HepG2 (cell line): Measurements from ENCODE around the gene USP32. TPM values are rescaled to one million over a fixed set of nuclear protein-coding genes. Genes with fewer than 3 reads are reported as not detected.

ENCODE experiments used
- ATAC-seq: fragments of 200-7000 bp; cut with Tn5 transposase; 3 replicates; pipeline ENCODE4 v1.9.1; 2020; ENCODE audit warnings: mild to moderate bottlenecking, moderate library complexity
- BruUV-seq: library from RNA; stranded (reverse); fragments of 400-500 nt; replicated peaks from 2 replicates; lab custom pipeline; 2021; lab: Mats Ljungman, UMichigan
- CTCF ChIA-PET: fragments of 300-600 bp; formaldehyde crosslinking; extraction: SDS; loops from one replicate; lab custom pipeline; 2021; ENCODE audit warnings: low total read pairs, inconsistent platforms, low intra/inter-chr PET ratio; lab: Yijun Ruan, JAX
- POLR2A ChIA-PET: fragments of 350-600 bp; sonication (Branson Sonifier 250); formaldehyde crosslinking; loops from one replicate; lab custom pipeline; 2020; ENCODE audit warnings: antibody characterized with exemption, inconsistent platforms; lab: Yijun Ruan, JAX
- DNase-seq: peaks from one replicate; pipeline ENCODE4 v3.0.0-alpha.2; 2015; ENCODE audit warnings: low spot score
- FAIRE-seq: peaks from 3 replicates; lab custom pipeline; 2011; peaks lifted over from hg19 to GRCh38; lab: Jason Lieb, UNC
- H2AFZ ChIP-seq: one replicate; pipeline ENCODE4 v1.6.1; 2011; ENCODE audit warnings: low read length, inconsistent platforms
- H3K27ac ChIP-seq: fragments of 300-600 bp; 3 replicates; pipeline ENCODE4 v1.8.0; 2011; ENCODE audit warnings: mixed run types, mild to moderate bottlenecking, mixed read lengths, low read length, inconsistent platforms; ENCODE audit not compliant: insufficient read depth; ENCODE audit errors: extremely low read length
- H3K27me3 ChIP-seq, 2 experiments: fragments of 200-600 bp in 1 of 2; 2 replicates in 1 of 2; 3 replicates in 1 of 2; pipeline versions ENCODE4 v1.6.0 to v1.8.0; 2011; ENCODE audit warnings: low read length in 2 of 2, mild to moderate bottlenecking in 2 of 2, moderate library complexity in 2 of 2, inconsistent platforms in 1 of 2; ENCODE audit not compliant: insufficient read depth in 2 of 2, control insufficient read depth in 1 of 2
- H3K36me3 ChIP-seq, 2 experiments: fragments of 200-600 bp in 1 of 2; replicated peaks in 1 of 2; 2 replicates in 1 of 2; 3 replicates in 1 of 2; pipeline versions ENCODE4 v1.5.1 to v1.8.0; 2011; ENCODE audit warnings: low read length in 2 of 2, inconsistent platforms in 1 of 2; ENCODE audit not compliant: insufficient read depth in 2 of 2, control insufficient read depth in 1 of 2
- H3K4me1 ChIP-seq: 2 replicates; pipeline ENCODE4 v1.5.1; 2012; ENCODE audit warnings: low read length, inconsistent platforms; ENCODE audit not compliant: insufficient read depth
- H3K4me2 ChIP-seq: 2 replicates; pipeline ENCODE4 v1.6.0; 2011; ENCODE audit warnings: low read depth, low read length, inconsistent platforms
- H3K4me3 ChIP-seq, 3 experiments: fragments of 200-600 bp in 1 of 3; sonication (generic), shearing (Covaris generic) in 1 of 3; replicated peaks in 1 of 3; 2 replicates each; pipeline ENCODE4 v1.5.1; 2011 to 2016; ENCODE audit warnings: low read length in 3 of 3, inconsistent platforms in 2 of 3, low read depth in 2 of 3, mild to moderate bottlenecking in 2 of 3, control low read depth in 1 of 3, mixed read lengths in 1 of 3; ENCODE audit not compliant: insufficient read depth in 1 of 3
- H3K79me2 ChIP-seq: one replicate; pipeline ENCODE4 v1.6.1; 2011; ENCODE audit warnings: low read length, inconsistent platforms; ENCODE audit not compliant: insufficient read depth
- H3K9ac ChIP-seq: 2 replicates; pipeline ENCODE4 v1.6.0; 2011; ENCODE audit warnings: mild to moderate bottlenecking, low read depth, low read length, inconsistent platforms; ENCODE audit not compliant: insufficient read depth
- H3K9me3 ChIP-seq: 2 replicates; pipeline ENCODE4 v1.5.1; 2012; ENCODE audit warnings: mild to moderate bottlenecking, low read length
- H4K20me1 ChIP-seq: 2 replicates; pipeline ENCODE4 v1.6.0; 2011; ENCODE audit warnings: inconsistent platforms, mild to moderate bottlenecking, low read length, moderate library complexity; ENCODE audit not compliant: insufficient read depth
- MBNL3 ChIP-seq: fragments of 250-450 bp; sonication (Bioruptor Pico); conservative IDR thresholded peaks from 2 replicates; pipeline ENCODE4 v1.8.0; 2022; ENCODE audit warnings: mild to moderate bottlenecking, inconsistent platforms
- NFIB ChIP-seq: sonication (generic); formaldehyde crosslinking; IDR thresholded peaks from 2 replicates; pipeline ENCODE4 v1.9.0; 2021; ENCODE audit warnings: missing genetic modification reagents, mild to moderate bottlenecking, borderline replicate concordance
- NPAS2 ChIP-seq: sonication (generic); formaldehyde crosslinking; IDR thresholded peaks from 2 replicates; pipeline ENCODE4 v1.8.0; 2022; ENCODE audit warnings: mild to moderate bottlenecking, missing genetic modification reagents, borderline replicate concordance
- SAFB2 ChIP-seq: sonication (generic); formaldehyde crosslinking; IDR thresholded peaks from 2 replicates; pipeline ENCODE4 v1.5.1; 2020; ENCODE audit warnings: missing genetic modification reagents, low read depth, mild to moderate bottlenecking, borderline replicate concordance
- SAP130 ChIP-seq: IDR thresholded peaks from 2 replicates; pipeline ENCODE4 v1.6.1; 2016; ENCODE audit warnings: low read depth
- SIN3B ChIP-seq: fragments of 150-350 bp; IDR thresholded peaks from 2 replicates; pipeline ENCODE4 v1.6.1; 2014; ENCODE audit warnings: low read length
- SOX13 ChIP-seq, 3 experiments: fragments of 450-650 bp in 1 of 3; sonication (generic) in 1 of 3; formaldehyde crosslinking in 1 of 3; IDR thresholded peaks in 2 of 3; conservative IDR thresholded peaks in 1 of 3; 2 replicates each; pipeline versions ENCODE4 v1.5.0 to v1.6.1; 2016 to 2020; ENCODE audit warnings: antibody characterized with exemption in 1 of 3, mild to moderate bottlenecking in 1 of 3, missing compliant biosample characterization in 1 of 3, missing genetic modification reagents in 1 of 3, moderate library complexity in 1 of 3
- TOPORS ChIP-seq: sonication (generic); formaldehyde crosslinking; IDR thresholded peaks from 2 replicates; pipeline ENCODE4 v1.8.0; 2023; ENCODE audit warnings: mild to moderate bottlenecking, missing genetic modification reagents
- WGBS: methylation state at CpG from one replicate; pipeline ENCODE4 v1.1.6; 2017; ENCODE audit warnings: low lambda C conversion rate; 5-methylcytosine and 5-hydroxymethylcytosine counted together
- in situ Hi-C: cut with HindIII; loops from 2 replicates; pipeline ENCODE4 v1.10.0; 2017; ENCODE audit warnings: low pct_unique_long_range_greater_than_20kb; ENCODE audit not compliant: extremely low pct_ligation_motif_present
- intact Hi-C: fragments of 100-400 bp; cut with micrococcal nuclease; formaldehyde crosslinking; loops from one replicate; pipeline ENCODE4 v1.10.0; 2022; ENCODE audit not compliant: unreplicated experiment
- polyA plus RNA-seq, 8 experiments: library from polyadenylated mRNA; depleted of rRNA in 3 of 8; stranded (reverse) in 7 of 8; unstranded in 1 of 8; fragments of >200 nt; fragmentation: Illumina TruSeq in 4 of 8; extraction: Trizol in 4 of 8; gene quantifications; 2 replicates each; pipeline versions ENCODE4 v1.2.1 to v1.2.3, GENCODE V29; 2011 to 2016; ENCODE audit warnings: low read depth in 4 of 8, missing spikeins in 1 of 8, mixed read lengths in 1 of 8; ENCODE audit not compliant: insufficient read depth in 1 of 8
- total RNA-seq, 5 experiments: library from RNA; depleted of rRNA; stranded (reverse); fragments of >200 nt; fragmentation: Illumina TruSeq; extraction: Trizol; gene quantifications; 2 replicates each; pipeline ENCODE4 v1.2.3, GENCODE V29; 2016; ENCODE audit warnings: low read depth in 1 of 5
- TF ChIP-seq, protein P1 (sequence below): sonication (generic); formaldehyde crosslinking; IDR thresholded peaks from 2 replicates; pipeline ENCODE4 v1.4.0; 2020; ENCODE audit warnings: missing genetic modification reagents
- TF ChIP-seq, protein P2 (sequence below): sonication (generic); formaldehyde crosslinking; IDR thresholded peaks from 2 replicates; pipeline ENCODE4 v1.8.0; 2022; ENCODE audit warnings: mild to moderate bottlenecking, missing genetic modification reagents; ENCODE audit not compliant: insufficient replicate concordance
- TF ChIP-seq, protein P3 (sequence below): sonication (generic); formaldehyde crosslinking; IDR thresholded peaks from 2 replicates; pipeline ENCODE4 v1.5.0; 2020; ENCODE audit warnings: missing genetic modification reagents, mild to moderate bottlenecking, borderline replicate concordance
- TF ChIP-seq, protein P4 (sequence below): sonication (generic); formaldehyde crosslinking; IDR thresholded peaks from 2 replicates; pipeline ENCODE4 v1.4.0; 2020; ENCODE audit warnings: mild to moderate bottlenecking, missing genetic modification reagents
- TF ChIP-seq, protein P5 (sequence below): sonication (generic); IDR thresholded peaks from 2 replicates; pipeline ENCODE4 v1.6.1; 2016; ENCODE audit warnings: low read depth, borderline replicate concordance
- TF ChIP-seq, protein P6 (sequence below): sonication (generic); formaldehyde crosslinking; IDR thresholded peaks from 2 replicates; pipeline ENCODE4 v1.4.0; 2020; ENCODE audit warnings: missing genetic modification reagents, borderline replicate concordance

Gene USP32
- total and polyA plus RNA-seq, 2 of the 13 experiments (the other 11 are each of a cell fraction or from before 2014, with no cell fraction given): 24.9 to 39.9 TPM

DNA sequence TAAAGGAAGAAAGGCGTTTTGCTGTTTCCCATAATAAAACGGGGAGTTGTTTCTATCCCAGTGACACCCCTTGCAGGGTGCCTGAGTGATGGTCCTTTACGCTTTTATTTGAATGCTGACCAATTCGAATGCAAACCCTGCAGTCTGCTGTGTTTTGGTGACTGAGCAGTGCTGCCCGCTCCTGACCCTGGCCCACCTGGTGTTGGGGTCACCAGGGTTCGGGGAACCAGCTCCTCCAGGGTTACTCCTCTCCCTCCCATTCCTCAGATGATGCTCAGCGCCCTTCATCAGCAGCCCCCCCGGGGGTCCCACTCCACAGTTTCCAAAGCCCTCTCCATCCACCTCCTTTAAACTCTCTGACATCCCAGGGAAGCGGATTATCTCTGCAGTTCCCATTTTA, 236.1 kb downstream of the USP32 start:
- POLR2A ChIA-PET: no interaction called here
- H3K27me3 ChIP-seq: peaks cover 15 to 88% of the 10 kb centered on the region in 2 experiments; a peak in 4 of 5 replicates
- ATAC-seq: no peak
- CTCF ChIA-PET: no interaction called here
- intact Hi-C loops (no loop called here), in situ Hi-C loops (no loop called here)
- no peaks in the 10 kb centered on the region for H3K36me3 ChIP-seq
- FAIRE-seq: no peak
- DNase-seq: no peak
- no peaks in the 10 kb centered on the region for H3K9me3 ChIP-seq
- BruUV-seq: no TSS peak
- no peaks in the 10 kb centered on the region; the same call in 1 of the 2 replicates for H3K4me1 ChIP-seq
- no peak overlapping the region for H2AFZ ChIP-seq
- H3K4me3 ChIP-seq: no peak overlapping the region
- no peaks in the 10 kb centered on the region for H4K20me1 ChIP-seq
- no peak overlapping the region for H3K27ac ChIP-seq
- no peak overlapping the region for H3K9ac ChIP-seq
- H3K4me2 ChIP-seq: no peak overlapping the region
- WGBS: 21% methylated on average over 9 of the region's 9 CpGs
- no peaks in the 10 kb centered on the region for H3K79me2 ChIP-seq
- TF ChIP-seq MBNL3 (CRISPR knock-in tag) (no peak), SAP130 (CRISPR knock-in tag) (no peak), NFIB (no peak), SAFB2 (no peak), NPAS2 (no peak), TOPORS (no peak), SOX13 (IDR thresholded peaks at IDR 0.05) (no peak), SOX13 (CRISPR knock-in tag; conservative IDR thresholded peaks at IDR 0.05 in 1 of 2, IDR thresholded peaks at IDR 0.05 in 1 of 2) (no peak), SIN3B (no peak)
- TF ChIP-seq, protein P1, sequence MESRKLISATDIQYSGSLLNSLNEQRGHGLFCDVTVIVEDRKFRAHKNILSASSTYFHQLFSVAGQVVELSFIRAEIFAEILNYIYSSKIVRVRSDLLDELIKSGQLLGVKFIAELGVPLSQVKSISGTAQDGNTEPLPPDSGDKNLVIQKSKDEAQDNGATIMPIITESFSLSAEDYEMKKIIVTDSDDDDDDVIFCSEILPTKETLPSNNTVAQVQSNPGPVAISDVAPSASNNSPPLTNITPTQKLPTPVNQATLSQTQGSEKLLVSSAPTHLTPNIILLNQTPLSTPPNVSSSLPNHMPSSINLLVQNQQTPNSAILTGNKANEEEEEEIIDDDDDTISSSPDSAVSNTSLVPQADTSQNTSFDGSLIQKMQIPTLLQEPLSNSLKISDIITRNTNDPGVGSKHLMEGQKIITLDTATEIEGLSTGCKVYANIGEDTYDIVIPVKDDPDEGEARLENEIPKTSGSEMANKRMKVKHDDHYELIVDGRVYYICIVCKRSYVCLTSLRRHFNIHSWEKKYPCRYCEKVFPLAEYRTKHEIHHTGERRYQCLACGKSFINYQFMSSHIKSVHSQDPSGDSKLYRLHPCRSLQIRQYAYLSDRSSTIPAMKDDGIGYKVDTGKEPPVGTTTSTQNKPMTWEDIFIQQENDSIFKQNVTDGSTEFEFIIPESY (CRISPR knock-in tag): no peak
- TF ChIP-seq, protein P2, sequence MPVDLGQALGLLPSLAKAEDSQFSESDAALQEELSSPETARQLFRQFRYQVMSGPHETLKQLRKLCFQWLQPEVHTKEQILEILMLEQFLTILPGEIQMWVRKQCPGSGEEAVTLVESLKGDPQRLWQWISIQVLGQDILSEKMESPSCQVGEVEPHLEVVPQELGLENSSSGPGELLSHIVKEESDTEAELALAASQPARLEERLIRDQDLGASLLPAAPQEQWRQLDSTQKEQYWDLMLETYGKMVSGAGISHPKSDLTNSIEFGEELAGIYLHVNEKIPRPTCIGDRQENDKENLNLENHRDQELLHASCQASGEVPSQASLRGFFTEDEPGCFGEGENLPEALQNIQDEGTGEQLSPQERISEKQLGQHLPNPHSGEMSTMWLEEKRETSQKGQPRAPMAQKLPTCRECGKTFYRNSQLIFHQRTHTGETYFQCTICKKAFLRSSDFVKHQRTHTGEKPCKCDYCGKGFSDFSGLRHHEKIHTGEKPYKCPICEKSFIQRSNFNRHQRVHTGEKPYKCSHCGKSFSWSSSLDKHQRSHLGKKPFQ (CRISPR knock-in tag): no peak
- TF ChIP-seq, protein P3, sequence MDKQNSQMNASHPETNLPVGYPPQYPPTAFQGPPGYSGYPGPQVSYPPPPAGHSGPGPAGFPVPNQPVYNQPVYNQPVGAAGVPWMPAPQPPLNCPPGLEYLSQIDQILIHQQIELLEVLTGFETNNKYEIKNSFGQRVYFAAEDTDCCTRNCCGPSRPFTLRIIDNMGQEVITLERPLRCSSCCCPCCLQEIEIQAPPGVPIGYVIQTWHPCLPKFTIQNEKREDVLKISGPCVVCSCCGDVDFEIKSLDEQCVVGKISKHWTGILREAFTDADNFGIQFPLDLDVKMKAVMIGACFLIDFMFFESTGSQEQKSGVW (CRISPR knock-in tag): no peak
- TF ChIP-seq, protein P4, sequence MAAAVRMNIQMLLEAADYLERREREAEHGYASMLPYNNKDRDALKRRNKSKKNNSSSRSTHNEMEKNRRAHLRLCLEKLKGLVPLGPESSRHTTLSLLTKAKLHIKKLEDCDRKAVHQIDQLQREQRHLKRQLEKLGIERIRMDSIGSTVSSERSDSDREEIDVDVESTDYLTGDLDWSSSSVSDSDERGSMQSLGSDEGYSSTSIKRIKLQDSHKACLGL (CRISPR knock-in tag): no peak
- TF ChIP-seq, protein P5, sequence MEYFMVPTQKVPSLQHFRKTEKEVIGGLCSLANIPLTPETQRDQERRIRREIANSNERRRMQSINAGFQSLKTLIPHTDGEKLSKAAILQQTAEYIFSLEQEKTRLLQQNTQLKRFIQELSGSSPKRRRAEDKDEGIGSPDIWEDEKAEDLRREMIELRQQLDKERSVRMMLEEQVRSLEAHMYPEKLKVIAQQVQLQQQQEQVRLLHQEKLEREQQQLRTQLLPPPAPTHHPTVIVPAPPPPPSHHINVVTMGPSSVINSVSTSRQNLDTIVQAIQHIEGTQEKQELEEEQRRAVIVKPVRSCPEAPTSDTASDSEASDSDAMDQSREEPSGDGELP: no peak
- TF ChIP-seq, protein P6, sequence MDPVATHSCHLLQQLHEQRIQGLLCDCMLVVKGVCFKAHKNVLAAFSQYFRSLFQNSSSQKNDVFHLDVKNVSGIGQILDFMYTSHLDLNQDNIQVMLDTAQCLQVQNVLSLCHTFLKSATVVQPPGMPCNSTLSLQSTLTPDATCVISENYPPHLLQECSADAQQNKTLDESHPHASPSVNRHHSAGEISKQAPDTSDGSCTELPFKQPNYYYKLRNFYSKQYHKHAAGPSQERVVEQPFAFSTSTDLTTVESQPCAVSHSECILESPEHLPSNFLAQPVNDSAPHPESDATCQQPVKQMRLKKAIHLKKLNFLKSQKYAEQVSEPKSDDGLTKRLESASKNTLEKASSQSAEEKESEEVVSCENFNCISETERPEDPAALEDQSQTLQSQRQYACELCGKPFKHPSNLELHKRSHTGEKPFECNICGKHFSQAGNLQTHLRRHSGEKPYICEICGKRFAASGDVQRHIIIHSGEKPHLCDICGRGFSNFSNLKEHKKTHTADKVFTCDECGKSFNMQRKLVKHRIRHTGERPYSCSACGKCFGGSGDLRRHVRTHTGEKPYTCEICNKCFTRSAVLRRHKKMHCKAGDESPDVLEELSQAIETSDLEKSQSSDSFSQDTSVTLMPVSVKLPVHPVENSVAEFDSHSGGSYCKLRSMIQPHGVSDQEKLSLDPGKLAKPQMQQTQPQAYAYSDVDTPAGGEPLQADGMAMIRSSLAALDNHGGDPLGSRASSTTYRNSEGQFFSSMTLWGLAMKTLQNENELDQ: no peak
